ENCODE results near the gene ART3.
"Not testable (repeated sequence)": the region's sequence is repeated elsewhere in the genome, so short reads cannot be mapped to it uniquely, and the experiment has no call there.

- TF ChIP-seq EP300, CTCF, POLR2AphosphoS5, POLR2A (IDR thresholded peaks at IDR 0.05): not testable (repeated sequence)
These were observed 23.9 kb upstream of the ART3 start for GRCh38 chr4:76050560-76051050.

All from sigmoid colon (tissue), 4 donors.